ENCODE results near the gene ETV3L.

The ETV3L gene

DNA sequence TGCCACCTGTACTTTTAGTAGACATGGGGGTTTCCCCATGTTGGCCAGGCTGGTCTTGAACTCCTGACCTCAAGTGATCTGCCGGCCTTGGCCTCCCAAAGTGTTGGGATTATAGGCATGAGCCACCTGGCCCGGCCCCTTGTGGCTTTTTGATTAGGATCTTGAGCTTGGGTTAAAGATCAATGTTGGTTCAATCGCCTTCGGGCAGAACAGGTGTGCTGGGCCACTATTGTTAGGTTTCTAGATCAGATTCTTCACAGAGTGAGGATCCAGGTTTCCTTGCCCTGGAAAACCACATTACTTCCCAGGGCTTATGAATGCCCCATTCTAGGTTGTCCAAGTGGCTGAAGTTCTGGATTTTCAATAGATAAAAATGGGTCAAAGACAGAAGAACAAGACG, 32.5 kb upstream of the ETV3L start:
- DNase-seq (ENCODE audit: low spot score): no peak

DNA sequence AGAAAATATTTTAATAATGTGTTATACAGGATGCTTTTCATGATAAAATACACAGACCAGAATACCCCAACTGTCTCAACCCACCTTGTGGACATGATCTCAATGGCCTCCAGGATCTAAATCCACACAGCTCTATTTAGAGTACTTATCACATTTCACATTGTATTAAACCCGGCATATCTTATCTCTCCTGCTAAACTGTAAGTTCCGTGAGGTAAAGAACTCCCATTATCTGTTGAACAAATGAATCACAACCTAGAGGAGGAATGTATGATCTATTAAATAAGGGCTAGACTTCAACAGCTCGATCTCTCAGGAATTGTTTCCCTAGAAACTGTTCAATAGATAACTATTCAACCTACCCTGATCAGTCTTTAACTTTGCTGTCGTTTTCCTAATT, 31.7 kb upstream of the ETV3L start:
- no peak for DNase-seq (ENCODE audit: low spot score)

DNA sequence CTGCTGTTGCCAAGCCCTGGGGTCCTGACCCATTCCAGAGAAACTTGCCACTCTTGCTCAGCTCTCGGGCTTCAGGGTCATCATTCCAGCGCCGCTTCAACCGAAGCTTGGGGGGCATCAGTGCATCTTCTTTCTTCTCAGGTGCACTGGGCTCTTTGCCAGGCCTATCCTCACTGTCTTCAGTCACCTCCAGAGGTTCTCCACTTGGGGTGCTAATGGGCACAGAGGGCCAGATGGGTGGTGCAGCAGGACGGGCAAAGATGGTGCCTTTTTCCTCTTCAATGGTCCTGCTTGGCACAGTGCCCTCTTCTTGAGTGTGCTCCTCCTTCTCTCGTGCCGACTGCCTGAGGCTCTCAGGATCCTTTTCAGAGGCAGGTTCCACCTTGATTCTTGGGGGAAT, 25.2 kb upstream of the ETV3L start:
- no peak for DNase-seq (ENCODE audit: low spot score)

DNA sequence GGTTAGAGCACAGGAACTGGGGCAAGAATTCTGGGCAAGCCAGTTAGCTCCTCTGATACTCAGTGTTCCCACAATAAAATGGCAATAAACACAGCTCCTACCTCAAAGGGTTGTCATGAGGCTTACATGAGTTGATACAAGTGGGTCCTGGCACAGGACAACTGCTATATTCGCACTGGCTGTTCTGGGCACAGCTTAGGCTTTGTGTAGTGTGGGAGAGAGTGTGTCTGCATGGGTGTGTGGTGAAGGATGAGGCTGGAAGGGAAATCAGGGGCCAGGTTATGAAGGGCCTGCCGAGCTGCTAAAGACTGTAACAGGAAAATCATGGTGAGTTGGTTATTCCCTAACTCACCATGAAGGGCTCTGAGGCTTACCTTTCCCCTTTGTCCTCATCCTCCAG, 19.8 kb upstream of the ETV3L start:
- DNase-seq (ENCODE audit: low spot score): no peak

DNA sequence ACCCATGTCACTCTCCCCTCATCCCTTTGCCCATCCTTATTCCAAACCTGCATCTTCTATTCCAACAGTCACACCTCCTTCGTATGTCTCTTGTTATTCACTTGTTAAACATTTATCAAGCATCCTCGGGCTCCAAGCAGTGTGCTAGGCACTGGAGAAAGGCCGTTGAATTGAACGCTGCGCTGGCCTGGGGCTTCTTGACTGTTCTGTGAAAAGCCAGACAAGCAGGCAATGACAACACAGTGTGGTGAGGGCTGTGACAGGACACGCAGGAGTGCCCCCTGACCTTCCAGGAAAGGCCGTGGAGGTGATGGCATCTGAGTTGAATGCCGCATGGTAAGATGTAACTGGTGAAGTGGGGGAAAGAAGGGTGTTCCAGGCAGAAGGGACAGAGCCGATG, 19.4 kb upstream of the ETV3L start:
- no peak for DNase-seq (ENCODE audit: low spot score)

DNA sequence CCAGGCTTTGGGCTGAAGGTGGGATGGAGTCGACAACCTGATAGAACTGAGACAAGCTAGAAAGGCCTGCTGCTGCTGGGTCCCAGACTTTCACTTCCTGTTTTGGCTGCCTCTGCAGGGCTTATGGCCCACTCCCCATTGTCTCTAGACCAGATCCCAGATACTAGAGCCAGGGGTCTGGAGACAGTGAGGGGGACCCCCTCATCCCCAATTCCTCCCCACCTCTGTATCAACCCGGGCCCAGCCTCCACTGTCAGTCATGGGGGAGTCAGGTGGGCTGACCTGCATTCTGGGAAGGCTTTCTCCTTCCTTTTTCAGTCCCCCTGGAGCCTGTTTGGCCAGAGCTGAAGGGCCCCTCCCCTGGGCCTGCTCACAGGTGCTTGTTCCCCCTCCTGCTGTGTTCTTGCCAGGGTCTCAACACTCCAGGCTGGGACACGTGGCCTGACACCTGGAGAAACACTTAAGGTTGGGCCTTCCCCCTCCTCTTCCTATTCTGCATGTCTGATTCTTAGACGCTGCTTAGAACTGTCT, 18.0 kb upstream of the ETV3L start:
- no peak for DNase-seq (ENCODE audit: low spot score)

DNA sequence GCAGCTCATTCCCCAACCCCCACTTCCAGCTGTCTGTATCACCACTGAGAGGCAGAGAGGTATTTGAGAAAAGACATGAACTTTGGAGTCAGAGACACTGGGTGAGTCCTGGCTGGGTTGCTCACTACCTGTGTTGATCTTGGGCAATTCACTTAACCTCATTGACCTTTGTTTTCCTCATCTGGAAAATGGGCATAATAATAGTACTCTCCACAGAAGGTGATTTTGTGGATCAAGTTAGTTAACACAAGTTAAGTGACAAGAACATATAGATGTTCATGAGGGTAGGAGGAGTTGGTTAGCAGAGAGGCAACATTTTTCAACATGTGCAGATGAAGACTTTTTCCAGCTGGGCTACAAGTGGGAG, 17.1 kb upstream of the ETV3L start:
- no peak for DNase-seq (ENCODE audit: low spot score)

DNA sequence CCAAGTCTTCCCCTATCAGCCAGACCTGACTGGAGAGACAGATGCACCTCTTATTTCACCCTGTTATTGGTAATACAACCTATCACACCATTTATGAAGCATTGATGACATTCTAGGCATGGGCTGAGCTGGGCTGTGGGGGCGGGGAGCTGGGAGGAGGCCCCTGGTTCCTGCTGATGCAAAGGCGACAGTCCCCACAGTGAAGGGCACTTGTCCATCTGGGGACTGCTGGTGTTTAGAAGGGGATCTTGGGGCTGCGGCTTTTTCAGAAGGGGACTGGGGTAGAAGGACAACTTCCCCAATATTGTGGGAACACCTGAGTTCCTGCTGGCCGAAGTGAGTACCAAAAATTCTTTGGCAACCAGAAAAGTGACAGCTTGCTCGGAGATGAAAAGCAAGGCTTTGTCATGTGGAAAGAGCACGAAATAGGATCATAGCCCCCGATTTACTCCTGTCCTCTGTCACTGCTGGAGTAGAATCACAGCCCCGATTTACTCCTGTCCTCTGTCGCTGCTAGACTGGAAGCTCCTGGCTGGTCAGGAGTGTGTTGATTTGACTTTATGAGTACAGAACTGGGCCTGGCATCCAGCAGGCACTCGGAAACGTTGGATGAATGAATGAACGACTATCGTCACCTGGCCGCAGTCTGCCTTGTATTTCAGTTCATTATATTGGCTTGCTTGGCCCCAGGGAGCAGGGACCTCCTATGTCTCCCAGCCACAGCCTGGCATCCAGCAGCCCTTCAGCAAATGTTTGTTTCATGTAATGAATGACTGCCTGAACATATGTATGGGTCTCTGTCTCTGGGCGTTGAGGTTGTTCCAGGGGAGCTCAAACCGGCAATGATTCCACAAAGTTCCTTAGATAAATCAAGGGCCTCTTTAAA, 16.5 kb upstream of the ETV3L start:
- no peak for DNase-seq (ENCODE audit: low spot score)

DNA sequence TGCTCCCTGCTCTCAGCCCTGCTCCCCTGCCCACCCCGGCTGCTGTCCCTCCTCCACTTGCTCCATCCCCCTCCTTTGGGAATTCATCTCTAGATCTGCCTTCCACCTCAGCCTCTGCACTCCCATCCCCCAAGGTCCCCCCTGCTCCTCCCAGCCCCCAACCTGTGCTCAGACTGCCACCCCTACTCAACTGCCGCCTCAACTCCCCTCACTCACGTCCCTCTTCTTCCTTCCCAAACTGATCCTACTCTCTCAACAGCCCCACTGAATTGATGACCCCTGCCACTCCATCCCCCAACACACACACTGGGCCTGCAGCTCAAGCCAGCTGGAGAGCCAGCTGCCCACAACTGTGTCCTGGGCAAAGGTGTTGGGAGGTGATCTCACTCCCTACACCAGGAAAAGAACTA, 15.8 kb upstream of the ETV3L start:
- DNase-seq (ENCODE audit: low spot score): no peak

DNA sequence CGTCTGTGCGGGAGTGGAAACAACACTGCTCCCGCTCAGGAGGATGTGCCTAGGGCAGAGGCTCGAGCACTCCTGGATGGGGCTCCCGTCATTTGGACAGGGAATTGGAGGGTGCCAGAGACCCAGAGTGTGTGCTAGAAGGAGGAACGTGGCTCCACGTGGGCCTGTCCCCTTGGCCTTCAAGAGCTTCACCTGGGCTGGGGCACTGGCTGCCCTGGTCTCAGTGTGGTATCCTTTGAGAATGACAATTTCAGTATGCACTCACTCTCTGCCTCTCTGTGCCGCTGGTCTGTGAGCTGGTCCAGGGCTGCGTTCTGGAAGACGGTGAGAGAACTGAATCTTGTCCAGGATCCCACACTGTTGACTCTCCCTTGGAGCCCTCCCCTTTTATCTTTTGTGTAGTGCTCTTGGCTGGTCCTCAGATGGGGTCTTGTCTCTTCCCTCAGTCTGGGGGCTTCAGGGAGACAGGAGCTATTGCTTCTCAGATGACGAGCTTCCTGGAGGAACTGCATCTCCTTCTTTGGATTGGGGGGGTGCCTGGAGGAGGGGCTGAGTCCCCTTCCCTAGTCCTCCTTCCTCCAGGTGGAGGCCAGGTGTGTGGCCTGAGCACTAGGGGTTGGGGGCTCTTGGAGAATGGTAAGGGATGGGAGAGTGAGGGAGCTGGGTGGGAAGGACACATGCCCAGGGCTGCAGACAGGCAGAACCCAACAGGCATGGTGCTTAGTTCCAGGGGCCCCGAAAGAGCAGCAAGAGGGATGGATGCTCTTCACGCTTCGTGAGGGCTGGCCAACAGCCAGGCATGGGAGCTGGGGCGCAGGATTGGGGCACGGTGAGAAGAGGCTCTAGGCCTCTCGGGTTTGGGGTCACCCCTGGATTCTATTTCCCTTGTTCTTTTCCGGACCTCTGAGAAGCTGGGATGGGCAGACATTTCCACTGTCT, 14.8 kb upstream of the ETV3L start:
- DNase-seq (ENCODE audit: low spot score): no peak

DNA sequence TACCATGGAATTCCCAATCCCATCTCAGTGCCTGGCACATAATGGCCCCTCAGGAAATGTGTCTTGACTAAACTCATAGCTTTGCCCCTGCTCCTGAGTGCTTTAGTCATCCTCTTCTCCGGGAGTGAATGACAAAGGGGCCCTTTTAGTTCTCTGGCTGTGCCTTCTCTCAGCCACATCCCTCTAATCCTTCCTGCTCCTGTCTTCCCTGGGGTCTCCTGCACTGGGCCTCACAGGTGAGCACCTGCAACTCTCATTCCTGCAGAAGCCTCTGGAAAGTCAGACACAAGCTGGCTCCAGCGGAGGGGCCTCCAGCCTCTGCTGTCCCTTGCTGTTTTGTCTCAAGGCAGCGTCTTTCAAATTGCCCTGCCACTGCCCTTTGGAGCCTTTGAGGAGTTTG, 14.0 kb upstream of the ETV3L start:
- no peak for DNase-seq (ENCODE audit: low spot score)

DNA sequence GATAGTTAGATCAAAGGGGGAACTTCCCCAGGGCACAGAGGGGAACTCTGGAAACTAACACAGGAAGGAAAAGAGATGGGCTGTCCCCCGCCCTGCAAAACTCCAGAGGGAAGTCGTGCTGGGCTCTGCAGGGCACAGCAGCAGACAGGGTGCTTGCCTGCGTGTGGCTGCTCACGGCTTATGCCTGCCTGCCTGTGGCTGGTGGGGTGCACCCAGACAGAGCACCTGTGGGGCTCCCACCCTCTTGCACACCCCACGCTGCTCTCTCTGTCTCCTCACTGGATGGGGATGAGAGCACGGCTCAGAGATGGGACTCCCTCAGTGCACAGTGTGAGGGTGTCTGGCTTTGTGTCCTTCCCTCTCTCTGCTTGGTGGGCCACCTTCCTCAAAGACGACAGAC, 13.5 kb upstream of the ETV3L start:
- no peak for DNase-seq (ENCODE audit: low spot score)

DNA sequence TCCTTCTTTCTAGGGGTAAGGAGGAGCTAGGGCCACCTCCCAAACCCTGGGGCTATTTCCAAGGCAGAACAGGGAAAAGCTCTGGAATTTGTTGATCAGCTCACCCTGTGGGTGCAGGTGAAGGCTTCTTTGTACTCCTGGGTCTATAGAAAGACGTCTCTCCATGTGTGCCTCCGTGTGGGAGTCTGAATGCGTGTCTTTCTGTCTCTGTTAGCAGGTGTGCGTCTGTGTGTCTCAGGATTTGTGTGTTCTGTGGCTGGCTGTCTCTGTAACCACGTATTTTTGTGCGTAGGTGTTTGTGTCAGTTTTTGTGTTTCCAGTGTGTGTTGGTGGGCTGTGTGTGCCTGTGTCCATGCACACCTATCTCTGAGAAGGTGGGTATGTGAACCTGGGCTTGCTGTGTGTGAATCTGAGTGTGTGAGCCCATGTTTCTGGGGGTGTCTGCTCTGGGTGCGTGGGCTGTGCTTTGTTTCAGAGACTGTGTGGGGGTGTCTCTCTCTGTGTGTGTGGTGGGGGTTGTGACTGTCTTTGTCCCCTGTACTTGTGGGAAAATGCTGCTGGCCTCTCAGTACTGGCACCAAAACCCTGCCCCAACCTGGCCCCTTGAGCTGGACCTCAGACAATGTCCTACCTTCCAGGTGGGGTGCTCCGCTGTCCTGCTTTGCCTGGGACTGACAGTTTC, 12.7 kb upstream of the ETV3L start:
- no peak for DNase-seq (ENCODE audit: low spot score)

DNA sequence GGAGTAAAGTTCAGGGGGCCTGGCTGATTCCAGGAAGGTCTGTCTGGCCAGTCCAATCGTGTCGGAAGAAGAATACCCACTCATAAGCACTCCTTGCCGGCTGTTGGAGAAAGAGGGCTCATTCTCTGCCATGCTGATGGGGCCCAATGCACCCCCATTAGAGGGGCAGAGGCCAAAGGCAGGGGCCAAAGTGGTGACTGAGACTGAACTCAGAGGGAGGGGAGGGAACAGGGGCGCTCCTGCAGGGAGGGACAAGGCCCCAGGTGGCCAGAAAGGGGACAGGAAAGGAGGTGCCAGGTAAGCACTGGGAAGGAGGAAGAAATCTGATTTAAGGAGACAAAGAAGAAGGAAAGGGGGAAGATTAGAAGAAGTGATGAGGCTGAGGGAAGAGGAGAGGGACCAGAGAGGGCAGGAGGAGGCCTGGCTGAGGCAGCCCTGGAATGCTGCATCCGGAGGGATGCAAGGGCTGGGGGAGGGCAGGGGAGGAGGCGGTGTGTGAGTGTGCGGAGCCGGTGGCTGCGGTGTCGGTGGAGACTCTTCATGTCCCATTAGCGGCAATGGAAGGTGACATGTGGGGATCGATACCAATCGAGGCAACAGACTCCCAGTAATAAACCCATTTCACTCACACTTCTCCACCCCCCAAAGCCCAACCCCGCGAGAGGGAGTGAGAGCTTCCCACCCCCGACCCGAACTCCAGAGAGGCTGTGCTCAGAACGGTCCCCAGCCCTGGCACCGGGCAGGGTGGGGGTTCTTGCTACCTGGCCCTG, 12.0 kb upstream of the ETV3L start:
- no peak for DNase-seq (ENCODE audit: low spot score)

DNA sequence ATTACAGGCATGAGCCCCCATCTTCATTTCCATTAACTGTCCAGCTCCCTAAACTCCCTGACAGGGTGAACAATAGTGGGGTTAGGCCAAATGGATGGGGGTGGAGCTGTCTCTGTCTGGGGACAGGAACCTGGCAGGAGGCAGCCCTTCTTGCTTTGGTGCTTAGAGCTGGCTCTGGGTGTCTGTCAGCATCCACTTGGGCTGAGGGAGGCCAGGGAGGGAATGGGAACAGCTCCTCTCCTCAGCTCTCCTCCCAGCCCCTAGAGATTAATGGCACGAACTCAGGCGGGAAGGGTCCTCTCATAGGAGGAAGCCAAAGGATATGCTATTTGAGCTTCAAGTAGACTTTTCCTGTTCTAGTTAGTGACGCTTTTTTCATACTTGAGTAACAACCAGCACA, 11.1 kb upstream of the ETV3L start:
- no peak for DNase-seq (ENCODE audit: low spot score)

DNA sequence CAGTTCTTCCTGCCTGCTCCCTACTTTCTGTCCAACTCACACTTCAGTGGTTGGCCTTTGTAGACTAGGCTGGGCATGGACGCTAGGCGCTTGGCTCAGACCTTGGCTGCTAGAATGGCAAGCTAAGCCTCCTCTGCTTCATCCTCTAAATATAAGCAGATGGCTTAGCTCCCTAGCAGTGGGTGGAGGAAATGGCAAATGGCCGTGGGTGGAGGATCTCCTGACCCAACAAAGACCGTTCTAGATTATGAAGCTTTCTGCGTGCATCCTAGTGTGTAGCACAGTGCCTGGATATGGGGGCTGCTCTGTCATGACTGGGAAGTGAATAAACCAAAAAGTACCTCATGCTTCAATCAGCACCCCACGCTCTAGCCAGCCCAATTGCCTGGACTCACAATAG, 10.4 kb upstream of the ETV3L start:
- DNase-seq (ENCODE audit: low spot score): no peak

DNA sequence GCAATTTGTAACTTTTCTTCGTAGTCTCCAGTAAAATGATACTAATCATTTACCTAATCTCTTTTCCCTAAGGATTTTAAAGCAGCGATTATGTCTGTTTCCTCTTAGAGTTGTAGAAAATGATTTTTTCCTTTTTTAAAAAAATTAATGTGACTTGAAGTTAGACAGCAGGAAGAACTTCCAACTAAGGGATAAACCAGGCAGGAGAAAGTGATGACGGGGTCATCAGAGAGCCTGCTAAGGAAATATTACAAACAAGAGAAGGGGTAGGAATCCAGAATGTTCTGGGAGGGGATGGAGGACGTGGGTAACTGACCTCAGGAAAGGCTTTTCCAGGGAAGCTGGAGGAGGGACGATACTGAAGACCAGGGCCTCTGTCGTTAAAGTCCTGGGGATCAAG, 8.8 kb upstream of the ETV3L start:
- DNase-seq (ENCODE audit: low spot score): no peak

DNA sequence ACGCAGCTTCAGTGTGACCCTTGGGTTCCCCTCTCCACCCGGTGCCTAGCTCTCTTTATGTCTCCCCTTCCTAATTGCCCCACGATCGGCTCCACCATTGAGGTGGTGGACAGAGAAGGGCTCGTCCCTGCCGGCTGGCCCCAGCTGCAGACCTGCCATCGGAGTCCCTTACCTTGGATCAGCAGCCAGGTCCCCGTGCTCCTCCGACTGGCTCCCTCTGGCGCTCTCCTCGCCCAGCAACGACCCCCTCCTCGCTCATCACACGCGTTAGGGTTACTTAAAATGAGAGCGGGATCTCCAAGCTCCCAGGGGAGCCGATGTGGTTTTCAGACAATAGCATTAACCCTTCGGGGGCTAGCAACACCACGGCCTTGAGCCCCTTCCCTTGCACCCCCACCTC, 8.1 kb upstream of the ETV3L start:
- no peak for DNase-seq (ENCODE audit: low spot score)

DNA sequence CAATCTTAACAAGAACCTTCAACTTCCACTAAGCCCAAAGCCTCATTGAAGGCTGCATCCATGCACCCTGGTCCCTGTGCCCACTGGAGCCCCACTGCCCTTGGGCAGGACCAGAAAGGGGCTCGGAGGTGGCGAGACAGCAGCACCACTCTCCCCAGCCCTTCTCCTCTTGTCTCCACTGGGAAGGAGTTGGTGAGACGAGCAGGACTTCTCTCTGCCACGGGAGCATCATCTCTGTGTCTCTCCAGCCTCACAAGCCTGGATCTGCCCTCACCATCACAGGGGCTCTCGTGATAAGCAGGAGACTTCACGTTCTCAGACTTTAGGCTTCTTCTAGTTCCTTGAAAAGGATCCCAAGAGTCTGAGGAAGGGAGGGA, 7.2 kb upstream of the ETV3L start:
- no peak for DNase-seq (ENCODE audit: low spot score)

DNA sequence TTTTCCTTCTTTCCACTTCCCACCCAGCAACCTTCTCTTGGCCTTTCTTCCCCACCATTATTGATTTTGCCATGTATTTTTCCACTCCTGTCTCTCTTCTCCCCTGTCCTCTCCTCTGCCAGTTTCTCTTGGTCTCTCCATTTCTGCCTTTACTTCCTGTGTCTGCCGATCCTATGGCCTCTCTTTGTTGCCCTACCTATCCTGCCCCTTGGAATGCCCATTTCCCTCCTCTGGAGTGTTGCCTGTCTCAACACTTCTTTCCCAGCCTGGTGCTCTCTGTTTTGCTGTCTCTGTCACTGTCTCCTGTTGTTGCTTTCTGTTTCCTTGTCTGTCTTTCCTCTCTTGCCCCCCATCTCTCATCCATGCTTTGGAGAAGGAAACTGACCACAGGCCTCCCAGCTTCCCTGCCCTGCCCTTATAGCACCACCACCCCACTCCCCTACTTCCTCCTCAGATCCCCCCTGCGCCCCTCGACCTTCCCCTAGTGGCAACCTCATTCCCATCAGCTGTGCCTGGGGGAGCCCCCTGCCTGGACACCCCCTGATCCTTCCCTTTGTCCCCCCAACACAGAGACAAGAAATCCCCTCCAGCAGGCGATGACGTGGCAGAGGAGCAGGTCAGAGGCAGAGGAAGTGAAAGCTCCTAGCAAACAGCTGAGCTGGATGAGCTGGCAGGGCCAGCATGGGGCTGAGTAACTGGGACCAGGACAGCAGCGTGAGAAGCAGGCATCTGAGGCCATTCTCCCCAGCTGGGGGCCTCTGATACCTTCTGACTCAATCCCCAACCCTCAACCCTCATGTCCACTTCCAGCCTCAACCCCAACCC, 6.6 kb upstream of the ETV3L start:
- DNase-seq (ENCODE audit: low spot score): no peak

Measured in putamen (tissue), 1 donor.